Measurements from ENCODE around the gene ANKZF1.

- TF ChIP-seq, protein P1, sequence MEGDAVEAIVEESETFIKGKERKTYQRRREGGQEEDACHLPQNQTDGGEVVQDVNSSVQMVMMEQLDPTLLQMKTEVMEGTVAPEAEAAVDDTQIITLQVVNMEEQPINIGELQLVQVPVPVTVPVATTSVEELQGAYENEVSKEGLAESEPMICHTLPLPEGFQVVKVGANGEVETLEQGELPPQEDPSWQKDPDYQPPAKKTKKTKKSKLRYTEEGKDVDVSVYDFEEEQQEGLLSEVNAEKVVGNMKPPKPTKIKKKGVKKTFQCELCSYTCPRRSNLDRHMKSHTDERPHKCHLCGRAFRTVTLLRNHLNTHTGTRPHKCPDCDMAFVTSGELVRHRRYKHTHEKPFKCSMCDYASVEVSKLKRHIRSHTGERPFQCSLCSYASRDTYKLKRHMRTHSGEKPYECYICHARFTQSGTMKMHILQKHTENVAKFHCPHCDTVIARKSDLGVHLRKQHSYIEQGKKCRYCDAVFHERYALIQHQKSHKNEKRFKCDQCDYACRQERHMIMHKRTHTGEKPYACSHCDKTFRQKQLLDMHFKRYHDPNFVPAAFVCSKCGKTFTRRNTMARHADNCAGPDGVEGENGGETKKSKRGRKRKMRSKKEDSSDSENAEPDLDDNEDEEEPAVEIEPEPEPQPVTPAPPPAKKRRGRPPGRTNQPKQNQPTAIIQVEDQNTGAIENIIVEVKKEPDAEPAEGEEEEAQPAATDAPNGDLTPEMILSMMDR (IDR thresholded peaks at IDR 0.05), result no peak
- TF ChIP-seq POLR2A (IDR thresholded peaks at IDR 0.05), result no peak
These were observed 16.3 kb downstream of the ANKZF1 start for GRCh38 chr2:219245899-219246230.

All from Peyer's patch (tissue), 4 donors.